ENCODE data around the gene RDH13.
"Not testable (repeated sequence)": the region's sequence is repeated elsewhere in the genome, so short reads cannot be mapped to it uniquely, and the experiment has no call there.

RDH13 gene

DNA sequence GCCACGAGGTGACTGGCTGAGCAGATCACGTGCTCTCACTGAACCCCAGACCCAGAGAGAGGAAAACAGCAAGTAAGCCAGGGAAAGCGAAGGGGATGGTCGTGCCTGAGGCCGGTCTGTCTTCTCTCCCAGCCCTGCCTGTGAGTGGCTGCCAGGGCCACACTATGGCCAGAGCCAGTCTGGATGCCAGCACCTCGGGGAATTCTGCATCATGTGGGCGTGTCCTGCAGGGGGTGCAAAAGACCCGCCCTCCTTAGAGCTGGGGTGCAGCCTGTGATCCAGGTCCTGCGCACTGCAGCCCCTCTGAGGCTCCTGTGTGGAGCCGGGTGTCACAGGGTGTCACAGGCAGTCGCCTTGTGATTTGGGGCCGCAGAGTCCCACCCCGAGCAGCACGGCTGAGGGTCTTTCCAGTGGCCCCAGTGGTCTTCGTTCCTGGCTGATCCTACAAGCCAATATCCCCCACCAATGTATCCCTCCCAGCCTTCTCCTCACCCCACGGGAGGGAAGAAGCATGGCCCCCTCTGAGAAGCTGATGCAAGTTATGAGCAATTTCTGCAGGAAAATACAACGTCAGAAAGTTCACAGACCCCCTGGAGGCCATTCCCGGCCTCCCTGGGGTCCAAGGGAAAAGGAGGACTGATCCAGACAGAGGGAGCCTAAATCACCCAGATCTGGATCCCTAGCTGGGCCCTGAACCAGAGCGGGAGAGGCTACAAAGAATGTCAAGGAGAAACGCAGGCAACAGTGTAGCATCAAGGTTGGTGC lies 46.8 kb upstream of the RDH13 start:
- Histone ChIP-seq H3K4me1 (ENCODE audit: control insufficient read depth, low read length) (peaks cover 25% of the 10 kb centered on the region), H3K4me2 (ENCODE audit: low read length) (no peak overlapping the region), H3K9me2 (replicated peaks; ENCODE audit: control insufficient read depth, low read length) (no peaks in the 10 kb centered on the region), H3K27ac (ENCODE audit: low read depth, low read length) (no peak overlapping the region), H3K36me3 (ENCODE audit: control insufficient read depth, low read length) (peaks cover 70% of the 10 kb centered on the region), H3K27me3 (ENCODE audit: control insufficient read depth, low read length) (no peaks in the 10 kb centered on the region), H3K9me3 (ENCODE audit: control insufficient read depth, insufficient read depth, low read length) (no peaks in the 10 kb centered on the region), H4K20me1 (ENCODE audit: control insufficient read depth, insufficient read depth, low read depth, low read length) (peaks cover 11% of the 10 kb centered on the region), H3K4me3 (ENCODE audit: low read length) (no peak overlapping the region), H3K79me2 (ENCODE audit: control insufficient read depth, low read length) (peaks cover 85% of the 10 kb centered on the region), H3F3A (ENCODE audit: control insufficient read depth, insufficient read depth) (peaks cover 5% of the 10 kb centered on the region)
- TF ChIP-seq, protein P1, sequence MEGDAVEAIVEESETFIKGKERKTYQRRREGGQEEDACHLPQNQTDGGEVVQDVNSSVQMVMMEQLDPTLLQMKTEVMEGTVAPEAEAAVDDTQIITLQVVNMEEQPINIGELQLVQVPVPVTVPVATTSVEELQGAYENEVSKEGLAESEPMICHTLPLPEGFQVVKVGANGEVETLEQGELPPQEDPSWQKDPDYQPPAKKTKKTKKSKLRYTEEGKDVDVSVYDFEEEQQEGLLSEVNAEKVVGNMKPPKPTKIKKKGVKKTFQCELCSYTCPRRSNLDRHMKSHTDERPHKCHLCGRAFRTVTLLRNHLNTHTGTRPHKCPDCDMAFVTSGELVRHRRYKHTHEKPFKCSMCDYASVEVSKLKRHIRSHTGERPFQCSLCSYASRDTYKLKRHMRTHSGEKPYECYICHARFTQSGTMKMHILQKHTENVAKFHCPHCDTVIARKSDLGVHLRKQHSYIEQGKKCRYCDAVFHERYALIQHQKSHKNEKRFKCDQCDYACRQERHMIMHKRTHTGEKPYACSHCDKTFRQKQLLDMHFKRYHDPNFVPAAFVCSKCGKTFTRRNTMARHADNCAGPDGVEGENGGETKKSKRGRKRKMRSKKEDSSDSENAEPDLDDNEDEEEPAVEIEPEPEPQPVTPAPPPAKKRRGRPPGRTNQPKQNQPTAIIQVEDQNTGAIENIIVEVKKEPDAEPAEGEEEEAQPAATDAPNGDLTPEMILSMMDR (IDR thresholded peaks at IDR 0.05; ENCODE audit: low read depth, low read length, poor library complexity, severe bottlenecking) = no peak
- TF ChIP-seq EZH2phosphoT487 (IDR thresholded peaks at IDR 0.05; ENCODE audit: borderline replicate concordance, low read length) = no peak

GRCh38 chr19:55107252-55107651 lies 44.3 kb upstream of the RDH13 start:
- not testable (repeated sequence) for H3K9me3 ChIP-seq (ENCODE audit: control insufficient read depth, insufficient read depth, low read length); H3K4me2 ChIP-seq (ENCODE audit: low read length); H3K27me3 ChIP-seq (ENCODE audit: control insufficient read depth, low read length); H3K27ac ChIP-seq (ENCODE audit: low read depth, low read length); H4K20me1 ChIP-seq (ENCODE audit: control insufficient read depth, insufficient read depth, low read depth, low read length); H3K4me1 ChIP-seq (ENCODE audit: control insufficient read depth, low read length); H3K4me3 ChIP-seq (ENCODE audit: low read length); H3K9me2 ChIP-seq (replicated peaks; ENCODE audit: control insufficient read depth, low read length); H3F3A ChIP-seq (ENCODE audit: control insufficient read depth, insufficient read depth)
- Histone ChIP-seq H3K79me2 (ENCODE audit: control insufficient read depth, low read length) (peaks cover 64% of the 10 kb centered on the region), H3K36me3 (ENCODE audit: control insufficient read depth, low read length) (peaks cover 73% of the 10 kb centered on the region)

GRCh38 chr19:55106591-55106990 lies 43.6 kb upstream of the RDH13 start:
- Histone ChIP-seq H3K4me1 (ENCODE audit: control insufficient read depth, low read length) (no peaks in the 10 kb centered on the region), H3K36me3 (ENCODE audit: control insufficient read depth, low read length) (peaks cover 71% of the 10 kb centered on the region), H3K4me3 (ENCODE audit: low read length) (no peak overlapping the region), H3F3A (ENCODE audit: control insufficient read depth, insufficient read depth) (no peaks in the 10 kb centered on the region), H3K9me2 (replicated peaks; ENCODE audit: control insufficient read depth, low read length) (no peaks in the 10 kb centered on the region), H3K79me2 (ENCODE audit: control insufficient read depth, low read length) (peaks cover 57% of the 10 kb centered on the region), H4K20me1 (ENCODE audit: control insufficient read depth, insufficient read depth, low read depth, low read length) (peaks cover 3% of the 10 kb centered on the region; the same call in 1 of the 2 replicates), H3K27ac (ENCODE audit: low read depth, low read length) (no peak overlapping the region), H3K4me2 (ENCODE audit: low read length) (no peak overlapping the region), H3K9me3 (ENCODE audit: control insufficient read depth, insufficient read depth, low read length) (no peaks in the 10 kb centered on the region), H3K27me3 (ENCODE audit: control insufficient read depth, low read length) (no peaks in the 10 kb centered on the region)
- TF ChIP-seq EZH2phosphoT487 (IDR thresholded peaks at IDR 0.05; ENCODE audit: borderline replicate concordance, low read length) = no peak
- TF ChIP-seq, protein P1 (IDR thresholded peaks at IDR 0.05; ENCODE audit: low read depth, low read length, poor library complexity, severe bottlenecking) = no peak

- peaks cover 47% of the 10 kb centered on the region for H3K79me2 ChIP-seq (ENCODE audit: control insufficient read depth, low read length)
Measured at GRCh38 chr19:55105237-55105636, 42.3 kb upstream of the RDH13 start.

More at GRCh38 chr19:55105237-55105636, 42.3 kb upstream of the RDH13 start:
- no peaks in the 10 kb centered on the region for H3K27me3 ChIP-seq (ENCODE audit: control insufficient read depth, low read length)
- H3K4me3 ChIP-seq (ENCODE audit: low read length) = no peak overlapping the region
- no peaks in the 10 kb centered on the region for H3K4me1 ChIP-seq (ENCODE audit: control insufficient read depth, low read length)
- no peaks in the 10 kb centered on the region for H3K9me2 ChIP-seq (replicated peaks; ENCODE audit: control insufficient read depth, low read length)
- H3K27ac ChIP-seq (ENCODE audit: low read depth, low read length) = no peak overlapping the region
- TF ChIP-seq, protein P1 (IDR thresholded peaks at IDR 0.05; ENCODE audit: low read depth, low read length, poor library complexity, severe bottlenecking) = no peak
- no peak for TF ChIP-seq EZH2phosphoT487 (IDR thresholded peaks at IDR 0.05; ENCODE audit: borderline replicate concordance, low read length)
- no peaks in the 10 kb centered on the region for H4K20me1 ChIP-seq (ENCODE audit: control insufficient read depth, insufficient read depth, low read depth, low read length)
- H3K9me3 ChIP-seq (ENCODE audit: control insufficient read depth, insufficient read depth, low read length) = no peaks in the 10 kb centered on the region
- no peaks in the 10 kb centered on the region for H3F3A ChIP-seq (ENCODE audit: control insufficient read depth, insufficient read depth)
- peaks cover 67% of the 10 kb centered on the region for H3K36me3 ChIP-seq (ENCODE audit: control insufficient read depth, low read length)
- no peak overlapping the region for H3K4me2 ChIP-seq (ENCODE audit: low read length)
